Stimulated activated CD4-positive, alpha-beta T cell treated with anti-CD3 and anti-CD28 coated beads, Interleukin-1b, Interleukin-23, amount 100 ng/mL, for 24 hours (primary cell): ENCODE measurements around the gene SPAG9.

Experiments used
- DNase-seq, 4 experiments: peaks; one replicate each; pipeline ENCODE4 v3.0.0-alpha.2; 2020; ENCODE audit warnings: low read depth in 4 of 4, low spot score in 1 of 4

Gene SPAG9

DNA sequence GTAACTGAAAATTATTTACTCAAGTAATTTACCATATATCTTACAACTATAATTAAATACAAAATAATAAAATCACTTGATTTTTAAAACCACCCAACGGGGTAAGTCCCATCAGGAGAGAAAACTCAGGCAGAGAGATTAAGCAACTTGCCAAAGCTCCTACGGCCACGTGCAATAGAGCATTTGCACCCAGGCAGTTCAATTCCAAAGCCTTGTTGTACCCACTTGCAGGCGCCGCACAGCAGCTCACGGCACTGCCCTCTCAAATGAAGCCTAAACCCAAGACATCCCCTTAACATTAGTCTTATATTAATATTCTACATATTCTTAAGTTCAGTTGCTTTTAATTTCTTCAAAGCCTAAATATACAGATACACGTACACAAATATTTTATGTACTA is 75.7 kb downstream of the SPAG9 start:
- DNase-seq = no peak

DNA sequence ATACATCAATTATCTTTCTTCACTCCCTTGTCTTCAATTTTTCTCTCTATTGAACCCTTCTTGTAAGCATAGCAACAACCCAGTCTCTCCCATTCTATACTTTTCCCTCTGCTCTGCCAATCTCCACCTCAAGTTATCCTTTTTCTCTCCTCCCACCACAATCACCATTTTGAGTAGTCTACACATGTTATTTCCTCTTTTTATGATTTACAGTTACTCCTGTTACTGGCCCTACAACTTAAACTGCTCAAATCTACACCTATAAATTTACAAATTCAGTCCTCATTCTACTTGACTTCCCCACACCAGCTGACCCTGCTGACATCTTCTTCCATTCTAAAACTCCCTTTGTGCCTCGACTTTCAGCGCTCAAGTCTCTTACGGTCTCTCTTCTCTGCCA is 84.6 kb downstream of the SPAG9 start:
- DNase-seq = no peak

DNA sequence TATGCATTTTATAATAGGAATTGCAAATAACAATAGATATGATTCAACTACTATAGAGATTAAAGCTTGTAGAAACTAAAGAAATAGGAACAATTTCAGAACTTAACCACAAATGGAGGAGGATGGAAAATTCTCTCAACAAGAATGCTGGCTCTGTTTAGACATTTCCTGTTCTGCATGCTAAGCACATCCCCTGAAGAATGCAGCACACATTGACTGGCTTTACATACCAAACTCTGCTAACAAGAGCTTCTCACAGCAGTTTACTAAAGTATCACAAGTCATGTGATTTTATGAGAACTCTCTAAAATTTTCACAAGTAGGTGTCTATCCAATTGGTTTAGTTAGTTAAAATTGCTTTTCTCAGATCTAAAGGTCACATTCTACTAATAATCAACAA is 85.2 kb downstream of the SPAG9 start:
- no peak for DNase-seq

DNA sequence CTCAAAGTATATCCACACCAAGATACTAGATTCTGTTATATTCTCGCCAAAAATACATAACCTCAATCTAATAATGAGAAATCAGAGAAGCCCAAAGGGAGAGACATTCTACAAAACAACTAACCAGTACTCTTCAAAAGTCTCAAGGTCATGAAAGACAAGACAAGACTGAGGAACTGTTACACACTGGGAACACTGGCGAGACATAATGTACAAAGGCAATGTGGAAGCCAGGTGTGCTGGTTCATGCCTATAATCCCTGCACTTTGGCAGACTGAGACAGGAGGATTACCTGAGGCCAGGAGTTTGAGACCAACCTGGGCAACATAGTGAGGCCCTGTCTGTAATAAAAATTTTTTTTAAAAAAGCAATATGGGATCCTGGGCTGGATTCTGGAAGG is 85.9 kb downstream of the SPAG9 start:
- no peak for DNase-seq

DNA sequence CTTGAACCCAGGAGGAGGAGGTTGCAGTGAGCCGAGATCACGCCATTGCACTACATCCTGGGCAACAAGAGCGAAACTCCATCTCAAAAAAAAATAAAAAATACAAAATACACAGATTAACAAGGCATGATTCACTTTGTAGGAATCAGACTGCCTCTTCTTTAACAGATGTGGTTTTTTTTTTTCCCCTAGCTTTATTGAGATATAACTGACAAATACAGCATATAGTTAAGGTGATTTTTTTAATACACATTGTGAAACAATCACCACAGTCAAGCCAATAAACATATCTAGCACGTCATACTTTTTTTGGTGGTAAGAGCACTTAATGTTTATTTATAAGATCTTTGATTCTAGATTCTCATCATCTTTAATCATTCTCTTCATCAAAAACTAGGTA is 87.8 kb downstream of the SPAG9 start:
- no peak for DNase-seq

DNA sequence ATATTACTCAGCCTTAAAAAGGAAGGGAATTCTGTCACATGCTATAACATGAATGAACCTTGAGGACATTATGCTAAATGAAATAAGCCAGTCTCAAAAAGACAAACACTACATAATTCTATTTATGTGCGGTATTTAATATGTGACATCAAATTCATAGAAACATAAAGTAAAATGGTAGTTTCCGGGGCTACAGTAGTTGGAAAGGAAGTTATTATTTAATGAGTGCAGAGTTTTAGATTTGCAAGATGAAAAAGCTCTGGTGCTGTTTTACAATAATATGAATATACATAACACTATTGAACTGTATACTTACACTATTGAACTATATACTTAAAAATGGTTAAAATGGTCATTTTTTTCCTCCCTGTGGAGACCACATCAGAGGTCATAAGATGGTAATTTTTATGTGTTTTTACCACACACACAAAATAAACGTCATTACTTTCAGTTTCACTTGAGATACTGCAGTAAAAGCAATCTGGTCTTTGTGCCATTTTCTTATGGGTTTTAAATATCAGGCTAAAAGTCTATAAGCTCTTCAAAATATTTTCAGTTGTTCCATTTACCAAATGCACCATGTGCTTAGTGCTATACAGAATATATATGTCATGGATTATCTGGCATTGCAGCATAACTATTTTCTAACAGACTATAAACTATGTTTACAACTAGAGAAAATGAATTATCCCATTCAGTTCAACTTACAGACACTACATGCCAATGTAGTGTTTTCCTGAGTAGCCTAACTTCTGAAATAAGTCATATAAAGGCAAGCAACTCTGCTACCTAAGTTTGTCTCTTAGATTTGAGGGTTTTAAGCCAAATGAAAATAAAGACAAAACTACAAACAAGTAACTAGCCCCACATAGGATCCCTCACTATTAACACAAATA is 90.9 kb downstream of the SPAG9 start:
- DNase-seq = no peak

DNA sequence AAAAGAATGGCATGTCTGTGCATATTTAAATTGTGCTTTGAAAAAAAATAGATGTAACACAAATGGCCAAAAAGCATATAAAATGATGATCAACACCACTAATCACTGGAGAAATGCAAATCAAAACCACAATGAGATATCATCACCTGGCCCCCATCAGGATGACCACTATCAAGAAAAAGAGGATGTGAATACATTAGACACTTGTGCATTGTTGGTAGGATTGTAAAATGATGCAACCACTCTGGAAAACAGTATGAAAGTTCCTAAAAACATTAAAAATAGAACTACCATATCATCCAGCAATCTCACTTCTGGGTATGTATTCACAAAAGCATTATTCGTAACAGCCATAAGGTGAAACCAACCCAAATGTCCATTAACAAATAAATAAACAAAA is 91.5 kb downstream of the SPAG9 start:
- no peak for DNase-seq

DNA sequence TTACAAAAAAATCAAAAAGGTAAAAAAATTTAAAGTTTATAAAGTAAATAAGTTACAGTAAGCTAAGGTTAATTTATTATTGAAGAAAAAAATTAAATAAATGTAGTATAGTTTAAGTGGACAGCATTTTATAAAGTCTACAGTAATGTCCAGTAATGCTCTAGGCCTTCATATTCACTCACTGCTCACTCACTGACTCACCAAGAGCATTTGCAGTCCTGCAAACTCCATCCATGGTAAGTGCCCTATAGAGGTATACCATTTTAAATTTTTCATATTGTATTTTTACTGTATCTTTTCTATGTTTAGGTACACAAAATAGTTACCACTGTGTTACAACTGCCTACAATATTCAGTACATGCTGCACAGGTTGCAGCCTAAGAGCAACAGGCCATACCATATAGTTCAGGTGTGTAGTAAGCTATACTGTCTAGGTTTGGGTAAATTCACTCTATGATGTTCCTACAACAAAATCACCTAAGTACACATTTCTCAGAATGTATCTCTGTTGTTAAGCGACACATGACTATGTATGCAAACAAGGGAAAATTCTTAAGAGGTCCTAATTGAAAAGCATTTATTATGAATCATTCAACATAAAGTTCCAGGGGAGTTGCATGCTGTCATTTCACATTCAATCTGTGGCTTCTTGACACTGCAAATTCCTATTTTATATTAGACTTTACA is 92.3 kb downstream of the SPAG9 start:
- no peak for DNase-seq

DNA sequence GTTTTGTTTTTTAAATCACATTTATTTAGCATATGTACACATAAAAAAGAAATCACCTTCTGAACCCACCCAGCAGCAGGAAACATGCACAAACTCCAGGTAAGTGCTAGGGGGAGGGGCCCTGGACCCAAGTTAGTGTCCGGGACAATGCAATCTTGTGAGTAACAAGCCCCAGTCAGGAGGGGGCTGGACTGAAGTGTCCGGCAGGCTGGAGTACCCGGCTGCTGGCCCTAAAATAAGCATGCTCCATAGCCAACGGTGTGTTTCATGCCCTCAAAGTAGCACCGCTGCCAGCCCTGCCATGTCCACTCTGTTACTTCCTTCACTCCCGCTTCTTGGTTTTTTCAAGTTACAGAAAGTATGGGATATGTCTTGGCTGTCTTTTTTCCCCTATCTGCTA is 102.1 kb downstream of the SPAG9 start:
- no peak for DNase-seq

DNA sequence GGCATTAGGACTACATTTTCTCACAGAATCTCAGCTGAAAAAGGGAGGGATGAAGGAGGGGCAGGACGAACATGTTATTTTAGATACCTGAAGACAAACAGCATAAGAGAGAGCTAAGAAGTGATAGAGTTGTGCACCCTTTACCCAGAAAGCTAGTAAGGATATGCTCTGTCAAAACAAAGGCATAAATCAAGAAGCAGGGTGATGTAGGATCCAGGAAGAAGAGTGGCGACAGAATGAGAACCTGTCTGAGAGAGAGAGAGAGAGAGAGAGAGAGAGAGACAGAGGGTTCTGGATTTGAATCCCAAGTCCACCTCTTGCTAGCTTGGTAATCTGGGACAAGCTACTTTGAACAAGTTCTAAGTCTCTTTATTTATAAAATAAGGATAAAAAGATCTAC is 103.4 kb downstream of the SPAG9 start:
- no peak for DNase-seq

DNA sequence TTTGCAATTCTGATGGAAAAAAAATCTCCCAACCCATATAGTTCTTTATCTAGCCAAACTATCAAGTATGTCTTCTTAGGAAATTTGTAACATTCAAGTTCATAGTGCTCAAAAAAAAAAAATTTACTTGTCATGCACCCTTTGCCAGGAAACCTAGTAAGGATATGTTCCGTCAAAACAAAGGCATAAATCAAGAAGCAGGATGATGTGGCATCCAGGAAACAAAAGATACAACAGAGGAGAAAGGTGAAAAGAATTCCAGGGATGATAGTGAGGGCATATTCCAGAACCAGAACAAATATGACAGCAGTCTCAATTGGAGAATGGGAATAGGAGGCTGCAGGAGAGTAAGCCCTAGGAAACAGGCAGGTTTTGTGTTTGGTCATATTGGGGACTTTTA is 104.6 kb downstream of the SPAG9 start:
- no peak for DNase-seq

DNA sequence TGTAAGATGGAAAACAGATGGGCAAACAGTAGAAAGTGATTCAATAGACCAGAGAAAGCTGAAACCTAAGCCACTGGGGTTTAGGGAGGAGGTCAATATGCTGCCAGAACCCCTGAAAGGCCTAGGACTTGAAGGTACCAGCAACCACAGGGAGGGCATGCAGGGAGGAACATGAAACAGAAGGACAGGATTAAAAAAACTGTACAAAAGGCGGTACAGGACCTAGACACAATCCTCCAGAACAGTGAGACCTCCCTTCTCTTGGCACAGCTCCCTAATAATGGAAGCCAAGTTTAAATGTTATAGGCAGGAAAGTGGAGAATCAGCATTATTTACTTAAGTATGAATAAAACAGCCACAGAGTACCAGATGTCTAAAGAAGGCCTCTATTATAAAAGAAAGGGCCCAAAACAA is 105.5 kb downstream of the SPAG9 start:
- no peak for DNase-seq

DNA sequence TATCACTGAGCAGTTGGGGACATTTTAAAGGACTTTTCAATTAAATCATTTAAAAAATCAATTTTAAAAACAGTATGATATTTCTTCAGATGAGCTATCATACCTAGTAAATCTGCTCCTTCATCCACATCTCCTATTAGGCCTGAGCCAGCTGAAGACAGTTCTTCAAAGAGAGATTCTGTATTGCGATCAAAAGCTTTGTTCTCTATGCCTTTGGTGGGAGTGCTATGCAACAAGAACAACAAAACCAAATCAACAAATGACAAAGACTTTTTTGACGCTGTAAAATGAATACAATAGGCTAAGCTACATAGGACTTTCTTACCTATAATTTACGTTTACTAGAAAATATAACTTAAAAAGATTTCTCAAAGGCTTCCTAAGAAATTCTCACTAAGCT is 106.5 kb downstream of the SPAG9 start:
- no peak for DNase-seq

DNA sequence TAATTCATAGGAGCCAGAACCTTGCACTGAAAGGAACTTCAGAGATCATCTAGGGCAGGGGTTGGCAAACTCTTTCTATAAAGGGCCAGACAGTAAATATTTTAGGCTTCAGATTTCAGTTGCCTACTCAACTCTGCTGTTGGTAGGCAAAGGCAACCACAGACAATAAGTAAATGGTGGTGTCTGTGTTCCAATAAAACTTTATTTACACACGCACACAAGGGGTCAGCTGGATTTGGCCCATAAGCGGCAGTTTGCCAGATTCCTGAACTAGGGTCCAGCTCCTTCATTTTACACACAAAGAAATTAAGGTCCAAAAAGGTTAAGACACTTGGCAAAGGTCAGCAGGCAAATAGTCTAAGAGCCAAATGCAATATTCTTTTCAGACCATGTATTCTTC is 107.3 kb downstream of the SPAG9 start:
- DNase-seq = no peak

DNA sequence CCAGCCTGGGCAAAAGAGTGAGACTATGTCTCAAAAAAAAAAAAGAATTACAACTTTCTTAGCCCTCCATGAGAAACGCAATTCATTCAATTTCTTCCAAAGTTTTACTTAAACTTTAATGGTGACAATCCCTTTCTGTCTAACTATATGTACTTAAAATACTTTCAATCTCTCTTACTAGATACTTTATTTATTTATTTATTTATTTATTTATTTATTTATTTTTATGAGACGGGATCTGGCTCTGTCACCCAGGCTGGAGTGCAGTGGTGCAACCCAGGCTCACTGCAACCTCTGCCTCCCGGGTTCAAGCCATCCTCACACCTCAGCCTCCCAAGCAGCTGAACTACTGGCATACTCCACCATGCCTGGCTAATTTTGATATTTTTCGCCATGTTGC is 108.1 kb downstream of the SPAG9 start:
- DNase-seq = no peak

DNA sequence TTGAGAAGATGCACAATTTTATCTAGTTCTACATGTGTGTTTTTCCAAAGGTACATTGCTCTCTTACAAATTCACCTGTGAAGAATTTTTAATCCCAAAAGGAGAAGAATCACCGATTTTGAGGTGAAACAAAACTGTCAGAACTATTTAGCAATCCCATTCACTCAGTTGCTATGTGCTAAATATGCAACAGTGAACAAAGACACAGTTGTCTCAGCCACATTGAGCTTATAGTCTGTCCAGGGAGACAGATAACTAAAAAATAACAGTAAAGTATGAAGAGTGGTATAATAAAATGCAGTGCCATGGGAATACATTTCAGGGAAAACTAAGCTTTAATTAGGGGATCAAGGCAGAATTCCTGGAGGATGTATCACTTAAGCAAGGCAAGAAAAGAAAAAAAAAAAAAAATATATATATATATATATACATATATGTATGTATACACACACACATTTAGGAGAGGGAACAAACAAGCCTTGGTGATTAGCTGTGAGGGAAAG is 110.4 kb downstream of the SPAG9 start:
- DNase-seq = no peak

DNA sequence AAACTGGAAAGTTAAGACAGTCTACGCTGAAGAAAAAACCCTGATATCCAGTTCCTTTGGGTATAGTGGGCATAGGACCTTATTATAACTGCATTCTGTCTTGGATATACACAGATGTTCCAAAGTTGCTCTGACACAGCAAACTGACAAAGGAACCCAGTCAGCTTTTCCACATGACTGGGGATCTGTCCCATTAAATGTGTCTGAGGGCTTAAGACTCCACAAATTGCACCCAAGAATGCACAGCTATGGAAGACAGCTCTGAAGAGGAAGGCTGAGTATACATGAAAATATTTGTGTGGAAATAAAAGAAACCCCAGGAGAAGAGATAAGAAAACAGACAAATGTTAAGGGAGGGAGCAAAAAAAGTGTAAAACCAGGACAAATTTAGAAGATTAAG is 114.1 kb downstream of the SPAG9 start:
- DNase-seq = no peak

DNA sequence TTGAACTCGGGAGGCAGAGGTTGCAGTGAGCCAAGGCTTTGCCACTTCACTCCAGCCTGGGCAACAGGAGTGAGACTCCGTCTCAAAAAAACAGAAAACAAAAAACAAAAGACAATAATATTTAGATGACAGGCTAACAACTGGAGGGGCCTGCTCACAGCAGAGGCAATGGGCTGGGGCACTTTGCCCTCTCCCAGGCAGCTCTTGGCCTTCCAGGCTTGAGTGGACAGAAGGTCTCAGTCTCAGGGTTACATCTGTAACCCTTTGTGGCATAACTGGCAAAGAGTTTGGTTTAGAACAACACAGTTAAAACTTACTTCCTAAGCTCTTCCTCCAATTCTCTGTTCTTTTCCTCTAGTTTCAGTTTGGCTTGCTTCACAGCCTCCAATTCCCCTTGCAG is 114.9 kb downstream of the SPAG9 start:
- no peak for DNase-seq

DNA sequence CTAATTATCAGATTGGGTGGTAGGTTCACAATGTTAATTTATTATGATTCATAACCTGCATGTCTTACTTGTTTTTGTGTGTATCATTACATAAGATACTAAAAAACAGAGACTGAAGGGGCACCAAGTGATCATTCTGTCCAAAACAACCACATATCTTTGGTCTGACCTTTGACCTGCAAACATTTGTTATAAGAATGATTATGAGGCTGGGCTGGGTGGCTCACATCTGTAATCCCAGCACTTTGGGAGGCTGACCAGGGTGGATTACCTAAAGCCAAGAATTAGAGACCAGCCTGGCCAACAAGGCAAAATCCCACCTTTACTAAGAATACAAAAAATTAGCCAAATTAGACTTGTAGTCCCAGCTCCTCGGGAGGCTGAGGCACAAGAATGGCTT is 116.4 kb downstream of the SPAG9 start:
- DNase-seq = no peak

DNA sequence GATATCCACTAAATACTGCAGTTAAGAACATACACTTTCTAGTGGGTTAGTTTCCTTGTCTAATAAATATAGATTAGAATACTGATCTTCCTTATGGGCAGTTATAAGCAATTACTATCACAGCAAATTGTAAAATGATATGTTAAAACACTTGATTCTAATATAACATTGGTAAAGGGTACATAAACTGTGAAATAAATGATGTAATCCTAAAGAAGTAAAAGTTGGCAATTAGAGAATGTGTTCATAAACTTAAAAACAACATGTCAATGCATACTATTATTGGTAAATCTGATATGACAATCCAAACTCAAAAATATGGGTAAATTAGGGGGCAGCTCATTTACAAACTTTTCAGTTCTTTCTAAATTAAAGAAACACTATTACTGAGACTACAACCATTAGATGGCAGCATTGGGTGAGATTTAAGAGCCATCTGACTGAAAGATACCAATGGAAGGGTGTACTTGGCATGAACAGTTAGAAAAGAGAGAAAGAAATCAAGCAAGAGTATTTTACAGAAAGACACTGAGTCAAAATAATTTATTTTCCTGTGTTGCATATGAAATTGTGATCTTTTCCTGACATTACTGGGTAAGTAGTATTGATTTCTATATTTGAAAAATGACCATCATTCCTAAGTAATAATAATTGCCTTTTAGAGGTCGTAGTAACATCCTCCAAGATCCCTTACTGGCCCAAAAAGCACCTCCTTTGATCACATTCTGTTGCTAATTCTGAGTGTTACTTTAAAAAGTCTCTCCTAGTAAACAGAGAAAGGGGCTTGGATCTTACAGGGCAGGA is 119.6 kb downstream of the SPAG9 start:
- no peak for DNase-seq

DNA sequence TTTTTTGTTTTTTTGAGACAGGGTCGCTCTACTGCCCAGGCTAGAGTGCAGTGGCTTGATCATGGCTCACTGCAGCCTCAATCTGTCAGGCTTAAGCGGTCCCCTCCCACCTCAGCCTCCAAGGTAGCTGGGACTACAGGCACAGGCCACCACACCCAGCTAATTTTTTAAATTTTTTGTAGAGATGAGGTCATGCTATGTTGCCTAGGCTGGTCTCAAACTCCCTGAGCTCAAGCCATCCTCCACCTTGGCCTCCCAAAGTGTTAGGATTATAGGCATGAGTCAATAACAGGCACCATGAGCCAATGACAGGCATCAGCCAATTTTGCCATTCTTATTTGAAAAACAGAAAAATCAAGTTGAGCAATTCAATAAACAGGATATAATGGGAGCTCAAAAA is 125.0 kb downstream of the SPAG9 start:
- DNase-seq = no peak

DNA sequence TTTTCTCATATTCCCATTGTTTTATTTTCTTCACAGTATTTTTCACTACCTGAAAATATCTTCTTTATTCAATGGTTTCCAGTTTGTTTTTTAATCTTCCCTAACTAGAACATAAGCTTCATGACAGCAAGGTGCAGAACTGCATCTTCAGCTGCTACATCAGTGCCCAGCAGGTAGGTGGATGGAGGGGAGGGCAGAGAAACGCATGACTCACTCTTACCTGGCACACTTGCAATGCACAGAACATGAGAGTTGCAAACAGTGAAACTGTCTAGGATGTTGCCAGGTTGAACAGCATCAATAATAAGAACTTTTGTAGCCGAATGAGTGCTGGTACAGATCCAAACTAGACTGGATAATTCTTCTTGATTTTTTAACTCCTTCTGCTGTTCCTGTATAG is 127.1 kb downstream of the SPAG9 start:
- DNase-seq = no peak
